IPS-11a (cell line): Measurements from ENCODE around the gene INVS.
"Not testable (repeated sequence)": the region's sequence is repeated elsewhere in the genome, so short reads cannot be mapped to it uniquely, and the experiment has no call there.

Experiments used
- H3K4me3 ChIP-seq: one replicate; pipeline ENCODE4 v1.5.1; 2013; ENCODE audit warnings: low read depth, low read length, control low read depth

INVS gene

DNA sequence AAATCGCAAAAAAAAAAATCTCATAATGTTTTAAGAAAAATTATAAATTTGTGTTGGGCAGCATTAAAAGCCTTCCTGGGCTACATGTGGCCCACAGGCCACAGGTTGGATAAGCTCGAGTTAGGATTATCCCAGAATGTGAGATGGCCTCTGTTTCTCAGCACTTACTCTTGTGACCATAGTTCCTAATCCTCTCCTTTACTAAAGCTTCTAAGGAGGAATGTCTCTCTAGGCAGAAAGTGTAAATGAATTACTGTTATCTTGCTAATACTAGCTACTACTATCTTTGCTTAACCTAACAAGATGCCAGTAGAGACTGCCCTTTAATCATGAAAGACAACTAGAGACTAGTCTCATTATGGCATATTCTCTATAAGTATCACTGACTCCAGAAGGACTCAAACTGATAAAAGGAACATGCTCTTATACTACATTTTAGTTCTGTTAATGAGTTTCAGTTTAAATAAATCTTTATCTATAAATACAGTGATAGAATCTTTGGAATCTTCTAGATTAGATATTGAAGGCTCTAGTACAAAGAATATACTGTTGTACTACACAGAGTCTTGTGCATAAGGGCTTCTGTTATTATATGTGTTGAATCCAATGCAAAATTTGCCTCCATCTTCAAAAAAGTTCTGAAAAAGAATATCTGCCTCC is 13.8 kb downstream of the INVS start:
- H3K4me3 ChIP-seq = no peak overlapping the region

GRCh38 chr9:100117316-100117715 is 18.3 kb downstream of the INVS start:
- no peak overlapping the region for H3K4me3 ChIP-seq

DNA sequence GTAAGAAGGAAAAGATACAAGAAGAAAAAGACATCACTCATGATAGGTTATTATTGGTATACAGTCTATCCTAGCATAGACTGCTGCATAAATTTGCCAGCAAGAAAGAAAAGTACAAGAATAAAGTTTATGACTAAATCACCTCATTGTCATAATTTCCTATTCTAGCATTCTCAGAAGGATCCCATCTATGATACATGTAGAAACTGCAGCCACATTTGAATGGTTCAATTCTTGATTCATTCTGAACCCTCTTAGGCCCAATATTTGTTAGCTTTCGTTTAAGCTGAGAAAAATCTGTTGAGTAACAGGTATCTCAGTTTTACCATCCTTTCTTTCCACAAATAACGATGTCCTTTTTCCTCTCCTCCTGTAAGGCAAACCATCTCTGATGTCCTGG is 21.2 kb downstream of the INVS start:
- no peak overlapping the region for H3K4me3 ChIP-seq

DNA sequence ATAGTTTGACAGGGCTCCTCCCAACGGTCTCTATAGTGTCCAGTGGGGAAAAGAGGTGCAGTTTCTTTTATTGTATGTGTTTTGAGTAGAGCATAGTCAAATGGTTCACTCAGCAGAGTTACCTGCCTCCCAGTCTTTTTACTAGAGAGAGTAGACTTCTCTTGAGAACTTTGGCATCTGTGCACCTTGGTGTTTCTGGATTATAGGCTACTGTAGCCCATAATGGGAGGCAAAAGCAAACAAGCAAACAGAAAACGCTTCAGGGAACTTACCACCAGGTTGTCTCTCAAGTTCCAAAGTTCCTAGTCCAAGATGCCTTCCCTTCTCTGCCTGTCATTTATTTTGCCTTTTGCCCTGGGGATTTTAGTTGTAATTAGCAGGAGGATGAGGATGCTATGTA is 26.2 kb downstream of the INVS start:
- H3K4me3 ChIP-seq = no peak overlapping the region

DNA sequence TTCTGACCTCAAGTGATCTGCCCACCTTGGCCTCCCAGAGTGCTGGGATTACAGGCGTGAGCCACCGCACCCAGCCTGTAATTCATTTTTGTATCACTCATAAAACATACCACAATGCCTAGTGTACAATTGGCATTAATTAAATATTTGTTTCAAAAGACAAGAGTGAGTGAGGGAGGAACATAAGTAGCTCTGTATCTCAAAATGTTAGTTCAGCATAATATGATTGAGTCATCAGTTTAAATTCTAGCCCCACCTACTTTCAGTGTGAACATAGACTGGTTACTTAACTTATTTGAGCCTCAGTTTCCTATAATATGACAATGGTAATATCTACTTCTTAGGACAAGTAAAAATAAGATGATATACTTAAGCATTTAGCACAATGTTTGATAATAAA is 26.9 kb downstream of the INVS start:
- no peak overlapping the region for H3K4me3 ChIP-seq

GRCh38 chr9:100126423-100126822 is 27.4 kb downstream of the INVS start:
- H3K4me3 ChIP-seq = no peak overlapping the region

GRCh38 chr9:100129772-100130171 is 30.7 kb downstream of the INVS start:
- H3K4me3 ChIP-seq = no peak overlapping the region

GRCh38 chr9:100131216-100131615 is 32.2 kb downstream of the INVS start:
- H3K4me3 ChIP-seq = no peak overlapping the region

DNA sequence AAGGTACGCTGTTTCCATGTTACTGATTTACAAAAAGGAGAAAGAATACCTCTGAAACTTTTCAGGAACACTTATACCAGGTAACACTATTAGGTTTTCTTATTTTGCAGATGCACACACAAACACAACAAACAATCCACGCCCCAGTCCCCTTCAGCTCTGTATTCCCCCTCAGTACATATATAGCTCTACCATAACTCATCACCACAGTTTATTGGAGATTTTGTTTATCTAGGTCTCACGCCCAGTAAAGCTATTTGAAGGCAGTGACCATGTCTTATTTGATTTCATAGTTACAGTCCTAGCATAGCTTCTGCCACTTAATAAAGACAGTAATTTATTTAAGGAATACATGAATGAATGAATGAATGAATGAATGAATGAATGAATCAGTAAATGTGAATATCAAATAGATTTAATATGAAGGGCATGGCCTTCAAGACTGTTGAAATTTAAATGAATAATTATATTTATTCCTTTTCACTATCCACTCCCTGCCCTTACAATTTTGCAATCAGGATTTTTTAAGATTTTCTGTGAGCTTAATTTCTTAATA is 32.9 kb downstream of the INVS start:
- no peak overlapping the region for H3K4me3 ChIP-seq

GRCh38 chr9:100134731-100135130 is 35.7 kb downstream of the INVS start:
- H3K4me3 ChIP-seq = no peak overlapping the region

GRCh38 chr9:100136799-100137198 is 37.8 kb downstream of the INVS start:
- not testable (repeated sequence) for H3K4me3 ChIP-seq

DNA sequence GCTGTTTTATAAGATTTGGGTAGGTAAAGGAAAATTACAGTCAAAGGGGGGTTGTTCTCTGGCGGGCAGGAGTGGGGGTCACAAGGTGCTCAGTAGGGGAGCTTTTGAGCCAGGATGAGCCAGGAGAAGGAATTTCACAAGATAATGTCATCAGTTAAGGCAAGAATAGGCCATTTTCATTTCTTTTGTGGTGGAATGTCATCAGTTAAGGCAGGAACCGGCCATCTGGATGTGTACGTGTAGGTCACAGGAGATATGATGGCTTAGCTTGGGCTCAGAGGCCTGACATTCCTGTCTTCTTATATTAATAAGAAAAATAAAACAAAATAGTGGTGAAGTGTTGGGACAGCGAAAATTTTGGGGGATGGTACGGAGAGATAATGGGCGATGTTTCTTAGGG is 41.3 kb downstream of the INVS start:
- H3K4me3 ChIP-seq = not testable (repeated sequence)

GRCh38 chr9:100141862-100142261 is 42.8 kb downstream of the INVS start:
- H3K4me3 ChIP-seq = not testable (repeated sequence)

GRCh38 chr9:100145167-100145934 is 46.3 kb downstream of the INVS start:
- peak overlapping the region; percentile 54 for H3K4me3 ChIP-seq

GRCh38 chr9:100145976-100146375 is 46.9 kb downstream of the INVS start:
- H3K4me3 ChIP-seq = peak overlapping the region; percentile 54

DNA sequence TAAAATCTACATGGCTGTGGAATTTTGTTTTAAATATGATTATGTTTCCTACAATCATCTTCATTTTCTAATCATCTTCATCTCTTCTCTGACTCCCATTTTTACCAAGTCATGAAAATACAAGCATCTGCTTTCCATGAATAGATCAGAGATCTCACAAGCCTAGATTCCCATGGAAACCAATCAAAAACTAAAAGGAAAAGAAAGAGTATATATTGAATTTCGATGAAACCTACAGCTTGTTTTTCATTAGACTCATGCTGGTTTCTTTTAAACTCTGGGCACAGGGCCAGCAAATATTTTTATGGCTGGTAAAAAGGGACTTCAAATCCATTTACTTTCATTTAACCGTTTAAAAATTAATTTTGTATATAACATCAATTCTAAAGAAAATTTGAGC is 51.2 kb downstream of the INVS start:
- H3K4me3 ChIP-seq = no peak overlapping the region

DNA sequence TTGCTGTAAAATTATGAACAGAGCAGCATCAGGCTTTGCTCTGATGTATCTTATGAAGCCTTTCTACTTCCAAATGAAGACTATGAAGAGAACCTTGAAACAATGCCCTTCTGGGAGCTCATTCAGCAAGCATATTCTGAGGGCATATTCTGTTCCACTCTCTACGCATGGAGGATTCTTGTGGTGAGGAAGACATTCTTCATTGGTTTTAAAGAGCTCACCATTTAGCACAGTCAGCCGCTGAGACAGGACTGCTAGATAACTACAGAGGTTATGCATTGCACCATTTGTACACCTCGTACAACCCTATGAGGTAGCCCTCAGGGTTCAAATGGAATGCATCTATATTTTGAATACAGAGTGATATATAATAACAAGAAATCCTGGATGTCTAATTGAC is 61.0 kb downstream of the INVS start:
- no peak overlapping the region for H3K4me3 ChIP-seq

DNA sequence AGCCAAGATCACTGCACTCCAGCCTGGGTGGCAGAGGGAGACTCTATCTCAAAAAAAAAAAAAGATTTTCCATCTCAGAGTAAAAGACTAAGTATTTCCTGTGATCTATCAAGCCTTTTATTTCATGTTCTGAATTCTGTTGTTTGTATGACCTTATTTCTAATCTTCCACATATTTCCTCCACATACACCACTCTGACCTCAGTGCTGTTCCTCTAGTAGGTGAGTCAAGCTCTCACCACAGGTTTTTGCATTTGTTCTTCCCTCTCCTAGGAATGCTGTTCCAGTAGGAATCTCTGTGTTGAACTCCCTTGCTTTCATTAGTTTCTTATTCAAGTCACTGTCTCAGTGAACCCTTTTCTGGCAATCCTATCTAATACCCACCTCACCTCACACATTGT is 68.1 kb downstream of the INVS start:
- no peak overlapping the region for H3K4me3 ChIP-seq

GRCh38 chr9:100167915-100168654 is 69.0 kb downstream of the INVS start:
- no peak overlapping the region for H3K4me3 ChIP-seq

DNA sequence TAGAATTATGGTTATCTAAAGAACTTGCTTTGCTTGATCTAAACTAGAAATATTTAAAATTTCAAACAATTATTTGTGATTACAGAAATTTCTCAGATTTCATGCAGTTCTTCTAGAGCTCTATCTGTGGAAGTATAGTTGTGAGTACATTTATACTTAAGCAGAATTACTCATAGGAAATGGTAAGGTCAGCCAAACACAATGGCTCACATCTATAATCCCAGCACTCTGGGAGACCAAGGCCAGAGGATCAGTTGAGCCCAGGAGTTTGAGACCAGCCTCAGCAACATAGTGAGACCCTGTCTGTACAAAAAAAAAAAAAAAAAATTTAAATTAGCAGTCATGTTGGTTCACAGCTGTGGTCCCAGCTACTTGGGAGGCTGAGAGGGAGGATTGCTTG is 71.0 kb downstream of the INVS start:
- no peak overlapping the region for H3K4me3 ChIP-seq

DNA sequence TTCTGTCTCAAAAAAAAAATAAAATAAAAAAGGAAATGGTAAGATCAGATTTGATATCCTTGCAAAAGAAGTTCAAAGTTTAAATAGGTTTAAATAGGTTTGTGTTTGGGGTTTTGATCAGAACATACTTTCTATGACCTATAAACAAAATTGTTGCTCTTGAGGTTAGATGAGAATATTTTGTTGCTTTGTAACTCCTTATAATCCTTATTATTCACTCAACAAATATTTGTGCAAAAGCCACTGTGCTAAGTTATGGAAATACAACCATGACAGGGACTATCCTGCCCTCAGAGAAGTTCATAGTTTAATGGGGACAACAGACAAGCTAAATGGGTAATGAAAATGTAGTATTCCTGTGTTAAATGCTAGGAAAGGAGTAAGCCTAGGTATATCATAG is 71.5 kb downstream of the INVS start:
- no peak overlapping the region for H3K4me3 ChIP-seq

- H3K4me3 ChIP-seq = no peak overlapping the region
Measured at GRCh38 chr9:100186356-100186755, 87.3 kb downstream of the INVS start.
